ENCODE results near the gene NHLRC3.
"Not testable (repeated sequence)": the region's sequence is repeated elsewhere in the genome, so short reads cannot be mapped to it uniquely, and the experiment has no call there.

The NHLRC3 gene

GRCh38 chr13:39044536-39044935, 6.3 kb downstream of the NHLRC3 start:
- no peak for DNase-seq (ENCODE audit: low spot score)

GRCh38 chr13:39047560-39047959, 9.3 kb downstream of the NHLRC3 start:
- DNase-seq (ENCODE audit: low spot score) = no peak

DNA sequence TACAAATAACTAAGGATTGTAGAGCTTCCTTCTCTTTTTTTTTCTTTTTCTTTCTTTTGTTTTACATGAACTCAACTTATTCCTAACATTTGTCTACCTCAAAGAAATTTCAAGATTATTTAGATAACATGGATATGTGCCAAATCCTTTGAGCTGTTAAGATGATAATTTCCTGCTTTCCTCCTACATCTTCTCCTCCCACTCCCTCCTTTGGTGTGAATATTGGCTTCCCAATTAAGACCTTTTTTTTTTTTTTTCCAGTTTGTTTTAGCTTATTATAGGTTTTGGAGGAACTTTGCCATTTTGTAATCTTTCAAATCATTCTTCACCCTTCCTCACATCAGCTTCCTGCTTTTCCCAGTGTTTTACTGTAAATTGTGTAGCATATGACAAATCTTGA, 10.6 kb downstream of the NHLRC3 start:
- DNase-seq (ENCODE audit: low spot score) = no peak

DNA sequence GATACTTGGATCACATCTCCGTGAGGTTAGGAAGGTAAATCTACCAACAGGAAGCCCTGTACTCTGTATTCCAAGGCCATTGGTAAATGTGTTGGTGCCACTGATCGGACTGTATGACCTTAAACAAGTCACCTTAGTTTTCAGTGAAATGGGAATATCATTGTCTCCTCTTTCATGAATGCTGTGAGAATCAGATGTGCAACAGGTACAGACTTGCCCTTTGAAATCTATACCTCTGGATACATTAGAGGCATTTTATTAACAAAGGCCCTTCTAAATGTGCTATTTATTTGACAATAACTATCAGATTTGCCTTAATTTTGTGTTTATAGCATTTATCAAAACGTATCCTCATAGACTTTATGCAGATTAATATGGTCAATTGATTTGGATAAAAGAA, 11.0 kb downstream of the NHLRC3 start:
- no peak for DNase-seq (ENCODE audit: low spot score)

GRCh38 chr13:39051157-39051556, 12.9 kb downstream of the NHLRC3 start:
- DNase-seq (ENCODE audit: low spot score) = no peak

DNA sequence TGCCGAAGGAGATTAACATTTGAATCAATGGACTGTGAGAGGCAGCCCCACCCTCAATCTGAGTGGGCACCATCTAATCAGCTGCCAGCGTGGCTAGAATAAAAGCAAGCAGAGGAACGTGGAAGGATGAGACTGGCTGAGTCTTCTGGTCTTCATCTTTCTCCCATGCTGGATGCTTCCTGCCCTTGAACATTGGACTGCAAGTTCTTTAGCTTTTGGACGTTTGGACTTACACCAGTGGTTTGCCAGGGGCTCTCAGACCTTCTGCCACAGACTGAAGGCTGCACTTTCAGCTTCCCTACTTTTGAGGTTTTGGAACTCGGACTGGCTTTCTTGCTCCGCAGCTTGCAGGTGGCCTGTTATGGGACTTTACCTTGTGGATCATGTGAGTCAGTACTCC, 14.7 kb downstream of the NHLRC3 start:
- DNase-seq (ENCODE audit: low spot score) = no peak

GRCh38 chr13:39054112-39054511, 15.9 kb downstream of the NHLRC3 start:
- DNase-seq (ENCODE audit: low spot score) = no peak

- no peak for DNase-seq (ENCODE audit: low spot score)
Observed at GRCh38 chr13:39056018-39056417, 17.8 kb downstream of the NHLRC3 start.

DNA sequence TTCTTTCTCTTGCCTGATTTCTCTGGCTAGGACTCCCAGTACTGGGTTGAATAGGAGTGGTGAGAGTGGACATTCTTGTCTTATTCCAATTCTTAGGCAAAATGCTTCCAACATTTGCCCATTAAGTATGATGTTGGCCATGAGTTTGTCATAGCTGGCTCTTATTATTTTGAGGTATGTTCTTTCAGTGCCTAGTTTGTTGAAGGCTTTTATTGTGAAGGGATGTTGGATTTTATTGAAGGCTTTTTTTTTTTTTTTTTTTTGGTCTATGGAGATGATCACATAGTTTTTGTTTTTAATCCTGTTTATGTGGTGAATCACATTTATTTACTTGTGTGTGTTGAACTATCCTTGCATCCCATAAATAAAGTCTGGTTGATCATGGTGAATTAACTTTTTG, 19.8 kb downstream of the NHLRC3 start:
- DNase-seq (ENCODE audit: low spot score) = no peak

DNA sequence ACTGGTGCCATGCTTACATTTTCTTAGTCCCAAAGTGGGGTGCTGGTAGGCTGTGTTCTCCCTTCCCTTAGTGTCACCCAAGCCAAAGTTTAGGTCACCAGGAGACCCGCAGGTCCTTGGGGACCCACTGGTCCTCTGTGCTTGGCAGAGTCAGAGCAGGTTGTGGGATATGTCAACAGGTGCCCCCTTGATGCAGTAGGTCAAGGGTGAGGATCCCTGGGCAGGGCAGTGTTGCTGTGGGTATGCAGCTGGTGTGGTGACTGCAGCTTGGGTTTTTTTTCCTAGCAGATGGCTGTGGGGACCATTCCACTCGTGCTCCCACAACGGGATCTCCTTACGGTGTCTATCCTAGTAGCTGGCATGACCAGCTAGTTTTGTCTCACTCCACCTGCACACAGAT, 23.7 kb downstream of the NHLRC3 start:
- no peak for DNase-seq (ENCODE audit: low spot score)

- no peak for DNase-seq (ENCODE audit: low spot score)
Observed at GRCh38 chr13:39072842-39073241, 34.6 kb downstream of the NHLRC3 start.

DNA sequence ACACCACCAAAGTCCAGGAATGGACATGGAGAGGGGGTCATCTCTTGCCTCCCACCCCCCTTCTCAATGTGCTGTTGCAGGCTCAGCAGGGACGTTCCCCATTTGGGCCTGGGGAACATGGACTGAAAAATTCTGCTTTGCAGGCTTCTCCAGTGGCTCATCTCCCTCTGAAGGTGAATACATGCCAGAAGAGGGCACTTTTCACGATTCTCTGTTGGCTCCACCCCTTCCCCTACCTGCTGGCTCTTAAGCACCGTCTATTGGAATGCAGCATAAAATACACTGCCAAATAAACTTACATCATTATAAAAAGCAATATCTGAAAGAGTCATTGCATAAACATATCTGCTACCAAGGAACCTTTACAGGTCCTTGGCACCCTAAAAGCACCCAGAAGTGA, 35.7 kb downstream of the NHLRC3 start:
- no peak for DNase-seq (ENCODE audit: low spot score)

- DNase-seq (ENCODE audit: low spot score) = not testable (repeated sequence)
Observed at GRCh38 chr13:39086251-39086945, 48.1 kb downstream of the NHLRC3 start.

- no peak for DNase-seq (ENCODE audit: low spot score)
Observed at GRCh38 chr13:39091586-39091985, 53.3 kb downstream of the NHLRC3 start.

DNA sequence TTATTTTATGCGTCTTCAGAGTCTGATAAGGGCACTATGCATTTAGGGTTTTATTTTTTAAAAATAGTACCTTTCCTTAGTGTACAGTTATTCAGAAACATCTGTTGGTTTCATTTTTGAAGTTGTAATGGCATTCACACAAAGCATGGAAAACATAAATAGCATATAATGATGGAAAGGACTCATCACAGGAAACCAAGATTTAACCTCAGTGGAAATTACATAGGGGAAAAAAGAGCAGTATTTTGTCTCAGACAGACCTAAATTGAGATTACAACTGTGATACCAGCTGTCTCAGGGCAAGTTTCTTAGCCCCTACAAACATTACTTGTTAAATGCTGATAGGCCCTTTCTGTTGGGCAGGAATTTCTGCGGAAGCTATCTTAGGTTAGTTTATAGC, 57.2 kb downstream of the NHLRC3 start:
- no peak for DNase-seq (ENCODE audit: low spot score)

DNA sequence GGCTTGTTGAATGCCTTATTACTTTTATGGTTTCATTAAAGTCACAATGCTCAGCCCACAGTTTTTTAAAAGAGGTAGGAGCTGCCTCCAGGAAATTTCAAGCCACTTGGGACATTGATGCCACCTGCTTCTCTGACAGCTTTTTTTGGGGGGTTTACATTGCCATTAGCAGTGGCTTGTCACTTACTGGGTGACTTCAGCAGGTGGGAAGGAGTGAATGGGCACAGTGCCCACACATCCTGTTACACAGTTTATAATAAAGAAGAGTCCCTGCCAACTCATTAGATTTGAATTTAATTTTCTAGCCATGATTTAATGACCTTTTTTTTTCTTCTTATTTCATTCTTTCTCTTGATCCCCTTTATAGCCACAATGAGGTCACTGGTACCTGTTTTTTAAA, 61.0 kb downstream of the NHLRC3 start:
- DNase-seq (ENCODE audit: low spot score) = no peak
